Panc1 (cell line): Measurements from ENCODE around the gene RAB3B. TPM values are rescaled to one million over a fixed set of nuclear protein-coding genes. Genes with fewer than 3 reads are reported as not detected.

Experiments
- ATAC-seq: fragments of 200-7000 bp; cut with Tn5 transposase; 2 replicates; pipeline ENCODE4 v1.9.1; 2020; ENCODE audit warnings: mild to moderate bottlenecking, moderate library complexity
- BruUV-seq: library from RNA; stranded (reverse); fragments of 400-500 nt; replicated peaks from 2 replicates; lab custom pipeline; 2021; lab: Mats Ljungman, UMichigan
- CTCF ChIA-PET: fragments of 300-600 bp; sonication (Branson Sonifier 250); formaldehyde crosslinking; loops from one replicate; lab custom pipeline; 2022; ENCODE audit warnings: antibody characterized with exemption; lab: Charles Lee
- POLR2A ChIA-PET: fragments of 300-600 bp; sonication (Branson Sonifier 250); formaldehyde crosslinking; loops from one replicate; lab custom pipeline; 2022; ENCODE audit warnings: antibody characterized with exemption; lab: Charles Lee
- DNase-seq: peaks from one replicate; pipeline ENCODE4 v3.0.0-alpha.2; 2010; ENCODE audit warnings: low read depth, low spot score
- H3K27ac ChIP-seq: 2 replicates; pipeline ENCODE4 v1.5.1; 2011; ENCODE audit warnings: mild to moderate bottlenecking, low read length, inconsistent platforms
- H3K27me3 ChIP-seq: fragments of 200-500 bp; sonication (Bioruptor generic); 2 replicates; pipeline ENCODE4 v1.6.0; 2014; ENCODE audit warnings: low read length, inconsistent platforms; ENCODE audit not compliant: control insufficient read depth, insufficient read depth
- H3K36me3 ChIP-seq: fragments of 200-500 bp; sonication (Bioruptor generic); 2 replicates; pipeline ENCODE4 v1.5.1; 2014; ENCODE audit warnings: inconsistent platforms, mild to moderate bottlenecking, low read length, moderate library complexity; ENCODE audit not compliant: control insufficient read depth, insufficient read depth
- H3K4me1 ChIP-seq: 2 replicates; pipeline ENCODE4 v1.5.1; 2011; ENCODE audit warnings: inconsistent platforms, mild to moderate bottlenecking, low read length, moderate library complexity; ENCODE audit not compliant: control insufficient read depth, insufficient read depth
- H3K4me3 ChIP-seq, 2 experiments: 2 replicates each; pipeline ENCODE4 v1.5.1; 2011 to 2012; ENCODE audit warnings: low read depth in 2 of 2, low read length in 2 of 2, mild to moderate bottlenecking in 2 of 2, inconsistent platforms in 1 of 2, moderate library complexity in 1 of 2
- H3K9me3 ChIP-seq: fragments of 200-500 bp; sonication (Bioruptor generic); 2 replicates; pipeline ENCODE4 v1.5.1; 2014; ENCODE audit warnings: low read depth, mild to moderate bottlenecking, inconsistent platforms, low read length, moderate library complexity; ENCODE audit not compliant: control insufficient read depth, insufficient read depth
- CTCF ChIP-seq: fragments of 450-650 bp; IDR thresholded peaks from 2 replicates; pipeline ENCODE4 v1.5.1; 2017; ENCODE audit warnings: mild to moderate bottlenecking
- POLR2AphosphoS5 ChIP-seq: IDR thresholded peaks from 2 replicates; pipeline ENCODE4 v1.6.1; 2012; ENCODE audit warnings: mild to moderate bottlenecking, low read depth, low read length, moderate library complexity
- REST ChIP-seq, 2 experiments: IDR thresholded peaks; 2 replicates each; pipeline ENCODE4 v1.6.1; 2011 to 2012; ENCODE audit warnings: low read depth in 2 of 2, control low read depth in 1 of 2, low read length in 1 of 2, mild to moderate bottlenecking in 1 of 2, moderate library complexity in 1 of 2; ENCODE audit not compliant: insufficient read depth in 1 of 2
- SIN3A ChIP-seq: IDR thresholded peaks from 2 replicates; pipeline ENCODE4 v1.6.1; 2012; ENCODE audit warnings: low read depth, mild to moderate bottlenecking, low read length, moderate library complexity, borderline replicate concordance; ENCODE audit not compliant: insufficient read depth
- TCF7L2 ChIP-seq: IDR thresholded peaks from 2 replicates; pipeline ENCODE4 v1.6.1; 2011; ENCODE audit warnings: mild to moderate bottlenecking, low read depth, low read length, inconsistent platforms
- in situ Hi-C: cut with HindIII; loops from 2 replicates; pipeline ENCODE4 v1.10.0; 2016; ENCODE audit warnings: low sequenced_read_pairs, low pct_unique_long_range_greater_than_20kb
- intact Hi-C: fragments of 100-400 bp; cut with micrococcal nuclease; formaldehyde crosslinking; loops from one replicate; pipeline ENCODE4 v1.10.0; 2022; ENCODE audit not compliant: unreplicated experiment
- total RNA-seq: library from RNA; stranded (reverse); gene quantifications from one replicate; pipeline ENCODE4 v1.2.1, GENCODE V29; 2021; ENCODE audit not compliant: unreplicated experiment

RAB3B gene
- total RNA-seq, 1 experiment from 2014 or later, result 1.2 TPM

DNA sequence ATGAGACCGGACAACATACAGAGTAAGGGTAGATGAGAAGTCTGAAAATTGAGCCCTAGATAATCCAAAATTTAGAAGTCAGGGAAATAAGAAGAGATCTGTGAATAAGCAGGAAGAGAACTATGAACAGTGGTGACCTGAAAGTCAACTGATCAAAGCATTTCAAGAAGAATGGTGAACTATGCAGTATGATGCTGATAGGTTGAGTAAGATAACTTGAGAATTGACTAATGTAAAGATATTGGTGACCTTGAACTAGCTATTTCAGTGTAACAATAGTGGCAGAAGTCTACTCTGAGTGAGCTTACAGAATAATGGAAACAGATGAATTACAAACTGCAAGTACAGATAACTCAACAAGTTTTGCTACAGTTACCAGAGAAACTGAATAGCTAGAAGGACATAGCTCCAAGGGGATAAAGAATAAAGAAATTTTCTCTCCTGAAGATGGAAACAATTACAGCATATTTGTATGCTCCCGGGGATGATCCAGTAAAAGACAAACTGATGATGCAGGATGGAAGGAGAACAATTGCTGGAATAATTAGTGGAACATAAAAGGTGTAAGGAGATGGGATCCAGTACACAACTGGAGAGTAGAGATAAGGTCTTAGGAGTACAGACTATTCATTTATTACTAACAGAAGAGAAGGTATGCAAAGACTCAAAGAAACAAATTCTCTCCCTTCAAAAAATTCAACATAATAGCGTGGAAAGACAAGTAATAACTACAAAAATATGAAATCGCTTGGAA is 122.8 kb downstream of the RAB3B start:
- no peak overlapping the region for H3K4me3 ChIP-seq
- no peaks in the 10 kb centered on the region for H3K4me1 ChIP-seq
- CTCF ChIA-PET, result no interaction called here
- in situ Hi-C loops (no loop called here), intact Hi-C loops (no loop called here)
- ATAC-seq (no peak), DNase-seq (no peak)
- no peaks in the 10 kb centered on the region for H3K9me3 ChIP-seq
- no peak overlapping the region for H3K27ac ChIP-seq
- POLR2A ChIA-PET, result no interaction called here
- H3K36me3 ChIP-seq, result no peaks in the 10 kb centered on the region
- H3K27me3 ChIP-seq, result no peaks in the 10 kb centered on the region
- TF ChIP-seq TCF7L2 (no peak), CTCF (no peak), REST (IDR thresholded peaks at IDR 0.05; ENCODE audit: insufficient read depth in 1 of 2, low read depth in 2 of 2, low read length in 1 of 2) (no peak), SIN3A (no peak), POLR2AphosphoS5 (no peak)
- BruUV-seq, result TSS peak; percentile 1

DNA sequence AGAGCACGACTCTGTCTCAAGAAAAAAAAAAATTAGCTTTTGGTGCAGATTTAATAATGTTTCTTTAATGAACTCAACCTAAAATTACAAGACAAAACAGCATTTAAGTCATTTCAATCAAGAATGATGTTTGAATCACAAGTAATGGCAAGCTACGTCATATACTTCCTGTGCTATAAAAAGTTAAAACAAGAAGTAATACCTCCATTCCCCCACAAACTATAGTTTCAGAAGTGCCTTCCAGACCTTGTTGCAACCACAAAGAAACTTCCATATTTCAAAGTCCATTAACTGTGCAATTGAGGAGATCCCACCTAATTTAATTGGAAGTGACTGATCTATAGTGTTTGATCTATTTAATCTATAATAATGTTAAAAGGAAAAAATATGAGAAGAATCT is 127.1 kb downstream of the RAB3B start:
- H3K36me3 ChIP-seq, result no peaks in the 10 kb centered on the region
- ATAC-seq (no peak), DNase-seq (no peak)
- BruUV-seq, result no TSS peak
- H3K27ac ChIP-seq, result no peak overlapping the region
- no peaks in the 10 kb centered on the region for H3K27me3 ChIP-seq
- TF ChIP-seq POLR2AphosphoS5 (no peak), TCF7L2 (no peak), CTCF (no peak), REST (IDR thresholded peaks at IDR 0.05; ENCODE audit: insufficient read depth in 1 of 2, low read depth in 2 of 2, low read length in 1 of 2) (no peak), SIN3A (no peak)
- in situ Hi-C loops, result no loop called here
- ChIA-PET POLR2A (no interaction called here), CTCF (no interaction called here)
- no peak overlapping the region for H3K4me3 ChIP-seq
- intact Hi-C loops, result no loop called here
- no peaks in the 10 kb centered on the region for H3K9me3 ChIP-seq
- H3K4me1 ChIP-seq, result no peaks in the 10 kb centered on the region
